Stimulated activated CD8-positive, alpha-beta memory T cell treated with anti-CD3 and anti-CD28 coated beads, Interleukin-15, amount 100 ng/mL, for 4 hours (primary cell): ENCODE measurements around the gene IFITM1.
A peak's percentile ranks its signal among the peaks of the same experiment; 100 is the strongest.
"Not testable (repeated sequence)": the region's sequence is repeated elsewhere in the genome, so short reads cannot be mapped to it uniquely, and the experiment has no call there.

ENCODE experiments used
- DNase-seq, 2 donors: peaks; one replicate each; pipeline ENCODE4 v3.0.0-alpha.2; 2020; ENCODE audit warnings: low read depth in 2 of 2

IFITM1 gene

GRCh38 chr11:344836-345578 is 31.2 kb downstream of the IFITM1 start:
- DNase-seq: no peak

GRCh38 chr11:346529-346928 is 32.7 kb downstream of the IFITM1 start:
- no peak for DNase-seq

- DNase-seq: not testable (repeated sequence)
Measured at GRCh38 chr11:349270-349954, 35.6 kb downstream of the IFITM1 start.

- not testable (repeated sequence) for DNase-seq
Measured at GRCh38 chr11:350033-350722, 36.3 kb downstream of the IFITM1 start.

GRCh38 chr11:350723-351255 is 36.9 kb downstream of the IFITM1 start:
- DNase-seq: no peak

GRCh38 chr11:351411-351810 is 37.6 kb downstream of the IFITM1 start:
- DNase-seq: no peak

GRCh38 chr11:352456-353031 is 38.7 kb downstream of the IFITM1 start:
- DNase-seq: no peak

DNA sequence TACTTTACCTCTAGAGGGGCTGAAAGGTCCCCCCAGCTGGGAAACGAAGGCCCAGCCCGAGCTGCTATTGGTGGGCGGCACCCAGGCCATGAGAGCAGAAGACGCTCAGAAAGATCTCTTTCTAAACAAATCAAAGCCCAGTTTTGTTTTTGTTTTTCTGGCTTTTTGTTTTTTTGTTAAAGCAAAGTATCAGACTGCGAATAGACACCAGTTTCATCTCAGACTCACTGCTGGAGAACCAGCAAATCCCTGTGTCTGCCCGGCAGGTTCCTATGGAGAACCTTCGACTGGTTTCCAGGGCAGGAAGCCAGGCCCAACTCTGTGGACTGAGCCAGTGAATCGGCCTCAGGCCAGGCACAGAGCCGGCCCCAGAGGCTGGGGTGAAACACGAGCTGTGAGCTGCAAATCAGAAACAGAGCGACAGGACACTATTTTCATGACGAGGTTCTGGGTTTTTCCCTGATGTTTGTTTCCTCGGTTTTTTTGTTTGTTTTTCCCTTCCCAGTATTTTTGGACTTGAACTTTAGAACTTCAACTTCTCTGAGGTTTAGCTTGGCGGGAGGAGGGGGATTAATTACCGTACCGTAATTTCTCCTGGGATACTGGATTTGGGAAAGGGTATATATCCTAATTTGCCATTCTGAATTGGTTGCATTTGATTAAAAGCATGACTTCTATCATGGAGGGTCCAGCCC is 39.5 kb downstream of the IFITM1 start:
- DNase-seq: no peak

- DNase-seq: peak; percentile 76 to 77
Measured at GRCh38 chr11:355581-356458, 42.0 kb downstream of the IFITM1 start.

DNA sequence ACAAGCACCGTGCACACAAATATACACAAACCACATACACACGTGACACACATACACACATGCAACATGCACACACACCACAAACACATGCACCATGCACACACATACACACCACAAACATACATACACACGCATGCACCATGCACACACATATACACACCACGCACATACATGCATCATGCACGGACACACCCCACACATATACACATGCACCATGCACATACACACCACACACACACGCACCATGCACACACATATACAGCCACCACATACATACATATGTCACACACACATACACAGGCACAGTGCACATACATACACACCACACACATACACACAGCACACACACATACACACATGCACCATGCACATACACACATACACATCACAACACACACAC is 42.8 kb downstream of the IFITM1 start:
- no peak for DNase-seq

DNA sequence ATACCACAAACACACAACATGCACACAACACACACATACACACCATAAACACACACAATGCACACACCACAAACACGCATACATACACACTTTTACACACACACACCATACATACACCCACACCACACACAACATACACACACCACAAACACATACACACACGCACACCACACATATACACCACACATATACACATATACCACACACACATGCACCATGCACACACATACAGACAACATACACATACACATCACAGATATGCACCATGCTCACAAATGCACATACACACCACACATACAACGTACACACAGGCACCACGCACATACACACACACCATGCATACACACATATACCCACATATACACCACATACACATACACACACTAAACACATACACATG is 43.7 kb downstream of the IFITM1 start:
- no peak for DNase-seq

DNA sequence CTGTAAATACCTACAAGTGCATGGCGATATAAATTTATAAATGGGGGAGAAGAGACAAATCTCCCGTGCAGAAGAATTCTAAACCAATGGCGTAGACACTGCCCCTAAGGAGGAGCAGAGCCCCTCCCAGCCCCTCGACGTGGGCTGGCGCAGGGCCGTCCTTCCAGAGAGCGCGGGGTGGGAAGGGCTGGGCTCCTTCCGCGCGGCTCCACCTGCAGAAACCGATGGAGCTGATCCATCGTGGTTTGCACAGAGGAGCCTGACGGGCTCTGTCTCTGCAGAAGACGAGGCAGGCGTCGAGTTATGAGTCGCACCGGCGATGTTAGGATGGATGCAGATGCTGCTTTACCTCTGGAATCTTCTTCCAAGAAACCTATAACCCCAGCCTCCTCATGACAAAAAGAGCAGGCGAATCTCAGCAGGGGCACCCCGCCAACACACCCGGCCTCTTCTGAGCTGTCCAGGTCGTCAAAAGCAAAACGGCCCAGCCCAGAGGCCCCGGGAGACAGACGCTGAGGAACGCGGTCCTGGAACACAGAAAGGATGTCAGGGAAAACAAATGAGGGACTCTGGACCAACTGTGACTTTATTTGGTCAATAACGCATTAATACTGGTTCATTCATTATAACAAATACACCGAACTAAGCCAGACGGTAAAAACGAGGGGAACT is 44.4 kb downstream of the IFITM1 start:
- DNase-seq: no peak

DNA sequence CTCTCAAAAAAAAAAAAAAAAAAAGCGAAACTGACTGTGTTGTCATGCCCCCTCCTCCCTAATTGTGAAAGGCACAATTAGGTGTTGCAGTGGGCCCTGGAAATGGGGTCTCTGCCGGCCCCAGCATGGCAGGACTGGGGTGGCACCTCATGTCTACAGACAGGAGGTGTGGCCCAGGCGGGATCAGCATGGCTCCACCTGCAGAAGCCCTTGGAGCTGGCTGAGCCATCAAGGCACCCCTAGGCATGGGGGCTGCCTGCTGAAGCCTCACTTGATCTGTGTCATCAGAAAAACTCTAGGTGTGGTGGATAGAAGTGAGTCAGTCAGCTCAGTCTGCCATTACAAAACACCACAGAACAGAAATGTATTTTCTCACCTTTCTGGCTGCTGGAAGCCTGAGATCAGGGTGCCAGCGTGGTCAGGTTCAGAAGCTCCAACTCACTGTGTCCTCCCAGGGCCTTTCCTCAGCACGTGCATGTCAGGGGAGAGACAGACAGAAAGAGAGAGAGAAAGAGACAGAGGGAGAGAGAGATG is 45.4 kb downstream of the IFITM1 start:
- peak; percentile 17 to 21 for DNase-seq

DNA sequence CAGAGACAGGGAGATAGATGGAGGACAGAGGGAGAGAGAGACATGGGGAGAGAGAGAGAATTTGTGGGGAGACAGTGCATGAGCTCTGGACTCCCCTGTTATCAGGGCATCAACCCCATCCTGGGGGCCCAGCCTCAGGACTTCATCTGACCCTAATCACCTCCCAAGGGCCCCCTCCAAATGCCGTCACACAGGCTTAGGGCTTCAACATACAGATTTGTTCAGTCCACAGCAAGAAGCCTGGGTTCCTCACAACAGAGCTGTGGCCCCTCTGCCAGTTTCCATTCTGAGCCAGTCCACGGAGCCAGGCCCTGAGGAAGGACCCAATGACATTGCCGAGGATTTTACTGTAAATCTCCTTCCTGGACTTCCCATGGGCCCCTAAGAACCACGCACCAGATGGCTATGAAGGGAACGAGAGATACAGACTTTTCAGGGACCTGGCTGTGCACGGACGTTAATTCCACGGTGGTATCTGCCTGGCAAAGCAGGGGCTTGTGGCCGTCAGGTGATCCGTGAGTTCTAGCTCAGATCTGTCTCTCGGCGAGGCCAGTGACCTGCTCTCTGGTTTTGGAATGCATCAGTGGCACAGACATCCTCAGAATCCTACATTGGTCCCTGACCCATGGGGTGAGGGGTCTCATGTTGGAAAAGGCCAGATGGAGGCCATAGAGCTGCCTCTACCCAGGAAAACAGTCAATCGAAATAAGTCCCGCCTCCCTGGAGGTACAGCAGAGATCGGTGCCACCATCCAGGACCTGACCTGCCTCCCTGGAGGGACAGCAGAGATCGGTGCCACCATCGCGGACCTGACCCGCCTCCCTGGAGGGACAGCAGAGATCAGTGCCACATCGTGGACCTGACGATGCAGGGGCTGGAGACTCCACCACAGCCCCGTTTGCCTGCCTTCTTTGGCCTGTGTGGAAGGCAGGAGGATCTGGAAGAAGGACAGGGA is 46.8 kb downstream of the IFITM1 start:
- no peak for DNase-seq

GRCh38 chr11:362642-363442 is 49.0 kb downstream of the IFITM1 start:
- DNase-seq: no peak

GRCh38 chr11:363443-363805 is 49.6 kb downstream of the IFITM1 start:
- not testable (repeated sequence) for DNase-seq

DNA sequence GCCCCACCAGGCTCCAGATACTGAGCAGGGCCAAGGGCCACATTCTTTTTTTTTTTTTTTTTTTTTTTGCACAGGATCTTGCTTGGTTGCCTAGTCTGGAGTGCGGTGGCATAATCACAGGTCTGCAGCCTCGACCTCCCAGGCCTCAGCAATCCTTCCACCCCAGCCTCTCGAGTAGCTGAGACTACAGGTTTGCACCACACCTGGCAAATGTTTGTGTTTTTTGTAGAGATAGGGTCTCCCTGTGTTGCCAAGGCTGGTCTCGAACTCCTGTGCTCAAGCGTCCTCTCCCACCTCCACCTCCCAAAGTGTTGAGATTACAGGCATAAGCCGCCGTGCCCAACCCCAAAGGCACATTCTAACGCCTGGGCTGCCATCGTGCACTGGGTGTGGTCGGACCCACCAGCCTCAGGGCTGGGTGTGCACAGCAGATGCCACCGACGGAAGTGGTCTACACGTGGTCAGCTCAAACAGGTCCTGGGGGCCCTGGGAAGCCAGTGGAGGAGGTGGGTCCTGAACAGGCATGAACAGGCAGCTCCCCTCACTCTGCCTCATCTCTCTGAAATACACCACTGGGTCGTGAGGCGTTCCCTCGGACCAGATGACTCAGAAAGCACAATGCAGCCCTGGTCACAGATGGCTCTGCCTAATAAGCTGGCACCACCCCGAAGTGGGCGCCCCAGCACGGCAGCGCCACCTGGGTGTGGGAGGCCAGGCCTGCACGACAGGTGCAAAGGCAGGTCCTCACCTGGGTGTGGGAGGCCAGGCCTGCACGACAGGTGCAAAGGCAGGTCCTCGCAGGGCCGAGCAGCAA is 50.3 kb downstream of the IFITM1 start:
- peak; percentile 25 to 52 for DNase-seq
